ENCODE data around the gene HLA-DRB1. TPM values are rescaled to one million over a fixed set of nuclear protein-coding genes. Genes with fewer than 3 reads are reported as not detected.
A peak's percentile ranks its signal among the peaks of the same experiment; 100 is the strongest.

HLA-DRB1 gene
- total RNA-seq, 1 donor from 2014 or later = not detected

- no peaks in the 10 kb centered on the region for H3K27me3 ChIP-seq (ENCODE audit: control insufficient read depth, insufficient read depth, low read length)
- FAIRE-seq (no peak), DNase-seq (ENCODE audit: low read depth) (no peak)
- no peaks in the 10 kb centered on the region for H3K36me3 ChIP-seq (ENCODE audit: control insufficient read depth, insufficient read depth, low read length)
- TF ChIP-seq CTCF (IDR thresholded peaks at IDR 0.05; ENCODE audit: insufficient read depth, low read length, severe bottlenecking) = no peak
- no peak overlapping the region for H3K4me3 ChIP-seq (ENCODE audit: low read depth, low read length)
Measured at GRCh38 chr6:32607988-32608298, 18.3 kb upstream of the HLA-DRB1 start.

DNA sequence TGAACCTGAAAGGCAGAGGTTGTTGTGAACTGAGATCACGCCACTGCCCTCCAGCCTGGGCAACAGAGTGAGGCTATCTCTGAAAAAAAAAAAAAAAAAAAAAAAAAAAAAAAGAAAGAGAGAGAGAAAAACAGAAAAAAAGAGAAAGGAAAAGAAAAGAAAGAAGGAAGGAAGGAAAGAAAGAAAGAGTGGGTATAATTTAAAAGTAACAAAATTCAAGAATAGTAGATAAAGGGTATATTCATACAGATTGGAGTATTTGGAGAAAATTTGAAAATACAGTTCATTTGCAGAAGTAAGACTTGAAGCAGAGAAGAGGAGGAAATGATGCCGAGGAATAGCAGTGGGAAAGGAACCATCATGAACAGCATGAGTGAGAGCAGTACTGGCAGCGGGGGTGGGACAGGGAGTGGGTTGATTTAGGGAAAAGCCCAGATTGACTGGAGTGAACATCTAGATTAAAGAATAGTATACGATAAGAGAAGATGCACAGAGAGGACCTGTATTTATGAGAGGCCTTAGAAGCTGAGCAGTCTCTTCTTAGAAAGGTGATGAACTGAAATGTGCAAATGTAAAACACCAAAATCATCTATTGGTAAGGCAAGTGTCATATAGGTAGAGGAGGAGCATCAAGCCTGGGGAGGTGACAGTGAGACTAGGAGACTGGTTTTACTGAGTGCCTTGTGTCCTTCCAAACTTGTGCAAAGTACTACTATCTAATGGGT lies 17.8 kb upstream of the HLA-DRB1 start:
- DNase-seq (ENCODE audit: low read depth) = no peak
- no peak for FAIRE-seq
- Histone ChIP-seq H3K27me3 (ENCODE audit: control insufficient read depth, insufficient read depth, low read length) (no peaks in the 10 kb centered on the region), H3K4me3 (ENCODE audit: low read depth, low read length) (no peak overlapping the region), H3K36me3 (ENCODE audit: control insufficient read depth, insufficient read depth, low read length) (no peaks in the 10 kb centered on the region)
- no peak for TF ChIP-seq CTCF (IDR thresholded peaks at IDR 0.05; ENCODE audit: insufficient read depth, low read length, severe bottlenecking)

GRCh38 chr6:32604434-32604877 lies 14.8 kb upstream of the HLA-DRB1 start:
- TF ChIP-seq CTCF (IDR thresholded peaks at IDR 0.05; ENCODE audit: insufficient read depth, low read length, severe bottlenecking) = no peak
- Histone ChIP-seq H3K27me3 (ENCODE audit: control insufficient read depth, insufficient read depth, low read length) (no peaks in the 10 kb centered on the region), H3K36me3 (ENCODE audit: control insufficient read depth, insufficient read depth, low read length) (no peaks in the 10 kb centered on the region), H3K4me3 (ENCODE audit: low read depth, low read length) (no peak overlapping the region)
- no peak for FAIRE-seq
- peak; percentile 59 for DNase-seq (ENCODE audit: low read depth)

DNA sequence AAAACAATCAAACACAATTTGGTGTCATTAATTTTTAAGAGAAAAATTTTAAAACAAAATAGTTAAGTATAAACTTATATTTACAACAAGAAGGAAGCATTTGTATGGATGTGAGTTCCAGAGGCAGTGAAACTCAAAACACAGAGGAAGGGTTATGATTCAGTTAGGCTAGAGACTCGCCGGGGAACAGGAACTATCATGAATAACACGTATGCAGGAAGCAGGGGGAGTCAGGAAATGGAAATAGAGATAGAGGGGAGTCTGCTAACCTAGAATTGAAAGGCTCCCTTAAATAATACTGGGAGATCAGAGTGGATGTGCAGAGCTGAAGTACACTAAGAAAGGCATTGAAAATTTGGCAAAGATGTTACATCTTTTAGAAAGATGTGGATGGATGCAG lies 14.2 kb upstream of the HLA-DRB1 start:
- no peak for DNase-seq (ENCODE audit: low read depth)
- no peak overlapping the region for H3K4me3 ChIP-seq (ENCODE audit: low read depth, low read length)
- FAIRE-seq = no peak
- H3K36me3 ChIP-seq (ENCODE audit: control insufficient read depth, insufficient read depth, low read length) = no peaks in the 10 kb centered on the region
- TF ChIP-seq CTCF (IDR thresholded peaks at IDR 0.05; ENCODE audit: insufficient read depth, low read length, severe bottlenecking) = no peak
- no peaks in the 10 kb centered on the region for H3K27me3 ChIP-seq (ENCODE audit: control insufficient read depth, insufficient read depth, low read length)

GRCh38 chr6:32603222-32603621 lies 13.6 kb upstream of the HLA-DRB1 start:
- Histone ChIP-seq H3K4me3 (ENCODE audit: low read depth, low read length) (no peak overlapping the region), H3K27me3 (ENCODE audit: control insufficient read depth, insufficient read depth, low read length) (no peaks in the 10 kb centered on the region), H3K36me3 (ENCODE audit: control insufficient read depth, insufficient read depth, low read length) (no peaks in the 10 kb centered on the region)
- DNase-seq (ENCODE audit: low read depth) = no peak
- FAIRE-seq = no peak
- TF ChIP-seq CTCF (IDR thresholded peaks at IDR 0.05; ENCODE audit: insufficient read depth, low read length, severe bottlenecking) = no peak

- FAIRE-seq = no peak
- no peak for TF ChIP-seq CTCF (IDR thresholded peaks at IDR 0.05; ENCODE audit: insufficient read depth, low read length, severe bottlenecking)
- Histone ChIP-seq H3K4me3 (ENCODE audit: low read depth, low read length) (no peak overlapping the region), H3K36me3 (ENCODE audit: control insufficient read depth, insufficient read depth, low read length) (no peaks in the 10 kb centered on the region), H3K27me3 (ENCODE audit: control insufficient read depth, insufficient read depth, low read length) (no peaks in the 10 kb centered on the region)
- no peak for DNase-seq (ENCODE audit: low read depth)
Measured at GRCh38 chr6:32602383-32602782, 12.7 kb upstream of the HLA-DRB1 start.
